HepG2 (cell line): ENCODE data around the gene HINT2. TPM values are rescaled to one million over a fixed set of nuclear protein-coding genes. Genes with fewer than 3 reads are reported as not detected.

Experiments
- ATAC-seq: fragments of 200-7000 bp; cut with Tn5 transposase; 3 replicates; pipeline ENCODE4 v1.9.1; 2020; ENCODE audit warnings: mild to moderate bottlenecking, moderate library complexity
- BruUV-seq: library from RNA; stranded (reverse); fragments of 400-500 nt; replicated peaks from 2 replicates; lab custom pipeline; 2021; lab: Mats Ljungman, UMichigan
- CTCF ChIA-PET: fragments of 300-600 bp; formaldehyde crosslinking; extraction: SDS; loops from one replicate; lab custom pipeline; 2021; ENCODE audit warnings: low total read pairs, inconsistent platforms, low intra/inter-chr PET ratio; lab: Yijun Ruan, JAX
- POLR2A ChIA-PET: fragments of 350-600 bp; sonication (Branson Sonifier 250); formaldehyde crosslinking; loops from one replicate; lab custom pipeline; 2020; ENCODE audit warnings: antibody characterized with exemption, inconsistent platforms; lab: Yijun Ruan, JAX
- DNase-seq: peaks from one replicate; pipeline ENCODE4 v3.0.0-alpha.2; 2015; ENCODE audit warnings: low spot score
- FAIRE-seq: peaks from 3 replicates; lab custom pipeline; 2011; peaks lifted over from hg19 to GRCh38; lab: Jason Lieb, UNC
- H2AFZ ChIP-seq: one replicate; pipeline ENCODE4 v1.6.1; 2011; ENCODE audit warnings: low read length, inconsistent platforms
- H3K27ac ChIP-seq: fragments of 300-600 bp; 3 replicates; pipeline ENCODE4 v1.8.0; 2011; ENCODE audit warnings: mixed run types, mild to moderate bottlenecking, mixed read lengths, low read length, inconsistent platforms; ENCODE audit not compliant: insufficient read depth; ENCODE audit errors: extremely low read length
- H3K27me3 ChIP-seq, 2 experiments: fragments of 200-600 bp in 1 of 2; 2 replicates in 1 of 2; 3 replicates in 1 of 2; pipeline versions ENCODE4 v1.6.0 to v1.8.0; 2011; ENCODE audit warnings: low read length in 2 of 2, mild to moderate bottlenecking in 2 of 2, moderate library complexity in 2 of 2, inconsistent platforms in 1 of 2; ENCODE audit not compliant: insufficient read depth in 2 of 2, control insufficient read depth in 1 of 2
- H3K36me3 ChIP-seq, 2 experiments: fragments of 200-600 bp in 1 of 2; replicated peaks in 1 of 2; 2 replicates in 1 of 2; 3 replicates in 1 of 2; pipeline versions ENCODE4 v1.5.1 to v1.8.0; 2011; ENCODE audit warnings: low read length in 2 of 2, inconsistent platforms in 1 of 2; ENCODE audit not compliant: insufficient read depth in 2 of 2, control insufficient read depth in 1 of 2
- H3K4me1 ChIP-seq: 2 replicates; pipeline ENCODE4 v1.5.1; 2012; ENCODE audit warnings: low read length, inconsistent platforms; ENCODE audit not compliant: insufficient read depth
- H3K4me2 ChIP-seq: 2 replicates; pipeline ENCODE4 v1.6.0; 2011; ENCODE audit warnings: low read depth, low read length, inconsistent platforms
- H3K4me3 ChIP-seq, 3 experiments: fragments of 200-600 bp in 1 of 3; sonication (generic), shearing (Covaris generic) in 1 of 3; replicated peaks in 1 of 3; 2 replicates each; pipeline ENCODE4 v1.5.1; 2011 to 2016; ENCODE audit warnings: low read length in 3 of 3, inconsistent platforms in 2 of 3, low read depth in 2 of 3, mild to moderate bottlenecking in 2 of 3, control low read depth in 1 of 3, mixed read lengths in 1 of 3; ENCODE audit not compliant: insufficient read depth in 1 of 3
- H3K79me2 ChIP-seq: one replicate; pipeline ENCODE4 v1.6.1; 2011; ENCODE audit warnings: low read length, inconsistent platforms; ENCODE audit not compliant: insufficient read depth
- H3K9ac ChIP-seq: 2 replicates; pipeline ENCODE4 v1.6.0; 2011; ENCODE audit warnings: mild to moderate bottlenecking, low read depth, low read length, inconsistent platforms; ENCODE audit not compliant: insufficient read depth
- H3K9me3 ChIP-seq: 2 replicates; pipeline ENCODE4 v1.5.1; 2012; ENCODE audit warnings: mild to moderate bottlenecking, low read length
- H4K20me1 ChIP-seq: 2 replicates; pipeline ENCODE4 v1.6.0; 2011; ENCODE audit warnings: inconsistent platforms, mild to moderate bottlenecking, low read length, moderate library complexity; ENCODE audit not compliant: insufficient read depth
- ATF4 ChIP-seq, 2 experiments: fragments of 450-650 bp in 1 of 2; sonication (generic) in 1 of 2; formaldehyde crosslinking; IDR thresholded peaks; 2 replicates each; pipeline versions ENCODE4 v1.5.0 to v1.8.0; 2020 to 2022; ENCODE audit warnings: mild to moderate bottlenecking in 1 of 2, missing genetic modification reagents in 1 of 2
- ATRX ChIP-seq: sonication (generic); formaldehyde crosslinking; IDR thresholded peaks from 2 replicates; pipeline ENCODE4 v1.4.0; 2020; ENCODE audit warnings: missing genetic modification reagents, borderline replicate concordance
- ETV5 ChIP-seq: IDR thresholded peaks from 2 replicates; pipeline ENCODE4 v1.6.1; 2018; ENCODE audit warnings: missing biosample characterization, missing genetic modification reagents, inconsistent platforms, borderline replicate concordance
- MAFF ChIP-seq: IDR thresholded peaks from 2 replicates; pipeline ENCODE4 v1.6.1; 2011; ENCODE audit warnings: low read depth, low read length, improper control_type of control experiment
- MAFK ChIP-seq, 2 experiments: IDR thresholded peaks in 1 of 2; conservative IDR thresholded peaks in 1 of 2; 2 replicates each; pipeline ENCODE4 v1.6.1; 2011; ENCODE audit warnings: improper control_type of control experiment in 2 of 2, low read length in 2 of 2
- MED13 ChIP-seq: sonication (generic); formaldehyde crosslinking; IDR thresholded peaks from 2 replicates; pipeline ENCODE4 v1.5.0; 2020; ENCODE audit warnings: missing genetic modification reagents
- MIXL1 ChIP-seq: IDR thresholded peaks from 2 replicates; pipeline ENCODE4 v1.6.1; 2016
- NFE2L2 ChIP-seq: fragments of 150-350 bp; IDR thresholded peaks from 2 replicates; pipeline ENCODE4 v1.6.1; 2014; ENCODE audit warnings: low read length
- NR3C1 ChIP-seq: sonication (generic); formaldehyde crosslinking; IDR thresholded peaks from 2 replicates; pipeline ENCODE4 v1.4.0; 2020; ENCODE audit warnings: missing genetic modification reagents
- ZFAT ChIP-seq: sonication (generic); formaldehyde crosslinking; conservative IDR thresholded peaks from 2 replicates; pipeline ENCODE4 v1.8.1; 2023; ENCODE audit warnings: missing genetic modification reagents, inconsistent platforms
- WGBS: methylation state at CpG from one replicate; pipeline ENCODE4 v1.1.6; 2017; ENCODE audit warnings: low lambda C conversion rate; 5-methylcytosine and 5-hydroxymethylcytosine counted together
- in situ Hi-C: cut with HindIII; loops from 2 replicates; pipeline ENCODE4 v1.10.0; 2017; ENCODE audit warnings: low pct_unique_long_range_greater_than_20kb; ENCODE audit not compliant: extremely low pct_ligation_motif_present
- intact Hi-C: fragments of 100-400 bp; cut with micrococcal nuclease; formaldehyde crosslinking; loops from one replicate; pipeline ENCODE4 v1.10.0; 2022; ENCODE audit not compliant: unreplicated experiment
- polyA plus RNA-seq, 8 experiments: library from polyadenylated mRNA; depleted of rRNA in 3 of 8; stranded (reverse) in 7 of 8; unstranded in 1 of 8; fragments of >200 nt; fragmentation: Illumina TruSeq in 4 of 8; extraction: Trizol in 4 of 8; gene quantifications; 2 replicates each; pipeline versions ENCODE4 v1.2.1 to v1.2.3, GENCODE V29; 2011 to 2016; ENCODE audit warnings: low read depth in 4 of 8, missing spikeins in 1 of 8, mixed read lengths in 1 of 8; ENCODE audit not compliant: insufficient read depth in 1 of 8
- total RNA-seq, 5 experiments: library from RNA; depleted of rRNA; stranded (reverse); fragments of >200 nt; fragmentation: Illumina TruSeq; extraction: Trizol; gene quantifications; 2 replicates each; pipeline ENCODE4 v1.2.3, GENCODE V29; 2016; ENCODE audit warnings: low read depth in 1 of 5

Gene HINT2
- total and polyA plus RNA-seq, 2 of the 13 experiments (the other 11 are each of a cell fraction or from before 2014, with no cell fraction given): 37.9 to 56.2 TPM

- no peak overlapping the region for H3K4me3 ChIP-seq
- no peaks in the 10 kb centered on the region for H3K27me3 ChIP-seq
- FAIRE-seq: no peak
- peaks cover 3 to 11% of the 10 kb centered on the region in 2 experiments for H3K36me3 ChIP-seq
- ATAC-seq: peak; percentile 18; the same call in 1 of the 3 replicates
- H3K9ac ChIP-seq: no peak overlapping the region
- in situ Hi-C loops: no loop called here
- H3K9me3 ChIP-seq: no peaks in the 10 kb centered on the region
- H2AFZ ChIP-seq: no peak overlapping the region
- no peaks in the 10 kb centered on the region for H3K79me2 ChIP-seq
- DNase-seq: no peak
- H3K4me1 ChIP-seq: no peaks in the 10 kb centered on the region; the same call in 1 of the 2 replicates
- TF ChIP-seq ATRX (CRISPR knock-in tag) (no peak), MED13 (CRISPR knock-in tag) (no peak), NR3C1 (CRISPR knock-in tag) (no peak), MIXL1 (CRISPR knock-in tag) (no peak), ATF4 (CRISPR knock-in tag; IDR thresholded peaks at IDR 0.05) (no peak), ETV5 (CRISPR knock-in tag) (no peak)
- no peak overlapping the region for H3K27ac ChIP-seq
- CTCF ChIA-PET: interaction anchor here (1.3 to 2.4 kb wide), 4 partner anchors 24 to 92 kb away, joined by 7 to 26 read pairs (median 13); no protein-coding TSS in a partner anchor
- no peak overlapping the region for H3K4me2 ChIP-seq
- intact Hi-C loops: loop anchor here (2.0 kb wide), 2 partner anchors 37 to 93 kb away; no protein-coding TSS in a partner anchor
- no TSS peak for BruUV-seq
- 30% methylated on average over 4 of the region's 4 CpGs for WGBS
- H4K20me1 ChIP-seq: no peaks in the 10 kb centered on the region
- POLR2A ChIA-PET: interaction anchor here (1.0 kb wide), 1 partner anchor 22 kb away, joined by 3 read pairs; no protein-coding TSS in a partner anchor
Observed at GRCh38 chr9:35790025-35790384, 24.8 kb downstream of the HINT2 start.

GRCh38 chr9:35789541-35789940 lies 25.3 kb downstream of the HINT2 start:
- no peak overlapping the region for H3K9ac ChIP-seq
- H4K20me1 ChIP-seq: no peaks in the 10 kb centered on the region
- no peak overlapping the region for H3K4me3 ChIP-seq
- no peak overlapping the region for H2AFZ ChIP-seq
- FAIRE-seq (no peak), DNase-seq (no peak), ATAC-seq (no peak)
- BruUV-seq: no TSS peak
- H3K27me3 ChIP-seq: no peaks in the 10 kb centered on the region
- WGBS: 100% methylated on average over 2 of the region's 2 CpGs
- intact Hi-C loops: no loop called here
- TF ChIP-seq MAFF (peak; percentile 90), MAFK (conservative IDR thresholded peaks at IDR 0.05 in 1 of 2, IDR thresholded peaks at IDR 0.05 in 1 of 2; ENCODE audit: low read length in 2 of 2) (peak; percentile 91 to 95), NFE2L2 (peak; percentile 45; the same call in 1 of the 2 replicates), ZFAT (CRISPR knock-in tag) (no peak)
- H3K36me3 ChIP-seq: peaks cover 3 to 11% of the 10 kb centered on the region in 2 experiments
- no peaks in the 10 kb centered on the region; the same call in 1 of the 2 replicates for H3K4me1 ChIP-seq
- H3K27ac ChIP-seq: no peak overlapping the region
- no peaks in the 10 kb centered on the region for H3K79me2 ChIP-seq
- POLR2A ChIA-PET: interaction anchor here (1.0 kb wide), 1 partner anchor 22 kb away, joined by 3 read pairs; no protein-coding TSS in a partner anchor
- CTCF ChIA-PET: interaction anchor here (1.3 to 2.4 kb wide), 4 partner anchors 24 to 93 kb away, joined by 7 to 26 read pairs (median 13); no protein-coding TSS in a partner anchor
- in situ Hi-C loops: loop anchor here (5.0 kb wide), 1 partner anchor 93 kb away; no protein-coding TSS in a partner anchor
- H3K4me2 ChIP-seq: no peak overlapping the region
- H3K9me3 ChIP-seq: no peaks in the 10 kb centered on the region
